Endothelial cell of umbilical vein (primary cell): ENCODE data around the gene SV2A.

Source experiments
- EZH2 ChIP-seq: IDR thresholded peaks from 2 replicates; pipeline ENCODE4 v1.6.1; 2012; ENCODE audit warnings: borderline replicate concordance, low read depth, mild to moderate bottlenecking, moderate library complexity, low read length, inconsistent platforms; ENCODE audit not compliant: severe bottlenecking
- MYC ChIP-seq: IDR thresholded peaks from one replicate; pipeline ENCODE4 v1.6.1; 2011; ENCODE audit warnings: mild to moderate bottlenecking, low read depth, low read length
- POLR2A ChIP-seq: IDR thresholded peaks from 2 replicates; pipeline ENCODE4 v1.6.1; 2012; ENCODE audit warnings: low read depth, mild to moderate bottlenecking, control low read depth, low read length
- POLR2AphosphoS5 ChIP-seq: IDR thresholded peaks from 2 replicates; pipeline ENCODE4 v1.6.1; 2012; ENCODE audit warnings: low read depth, mild to moderate bottlenecking, control low read depth, low read length, moderate library complexity; ENCODE audit not compliant: insufficient read depth
- TF ChIP-seq, protein P1 (sequence below), 2 donors: IDR thresholded peaks; 1 replicate in 1 of 2; 2 replicates in 1 of 2; pipeline ENCODE4 v1.5.1; 2011; ENCODE audit warnings: low read length in 2 of 2, mild to moderate bottlenecking in 2 of 2, moderate library complexity in 2 of 2, control low read depth in 1 of 2, inconsistent platforms in 1 of 2, low read depth in 1 of 2; ENCODE audit not compliant: insufficient read depth in 1 of 2; ENCODE audit errors: extremely low read depth in 1 of 2
- TF ChIP-seq, protein P2 (sequence below): IDR thresholded peaks from 2 replicates; pipeline ENCODE4 v1.6.1; 2011; ENCODE audit not compliant: insufficient read depth, insufficient read length

DNA sequence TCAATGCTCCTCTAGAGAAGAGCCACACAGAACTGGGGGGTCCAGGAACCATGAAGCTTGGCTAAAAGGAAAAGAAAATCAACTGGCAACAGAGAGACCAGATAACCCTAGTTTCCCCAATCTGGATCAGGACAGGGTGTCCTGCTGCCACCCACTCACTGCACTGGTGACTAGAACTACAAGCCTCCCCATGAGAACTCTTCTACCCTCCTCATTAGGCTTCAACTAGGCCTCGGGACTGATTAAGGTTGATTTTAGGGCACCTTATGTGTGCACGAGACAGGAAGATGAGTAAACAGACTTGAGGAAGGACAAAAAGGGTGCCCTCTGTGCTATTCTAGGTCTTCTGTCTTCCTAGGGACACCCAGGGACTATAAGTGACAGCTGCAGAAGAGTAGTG, 12.2 kb upstream of the SV2A start:
- TF ChIP-seq, protein P1, sequence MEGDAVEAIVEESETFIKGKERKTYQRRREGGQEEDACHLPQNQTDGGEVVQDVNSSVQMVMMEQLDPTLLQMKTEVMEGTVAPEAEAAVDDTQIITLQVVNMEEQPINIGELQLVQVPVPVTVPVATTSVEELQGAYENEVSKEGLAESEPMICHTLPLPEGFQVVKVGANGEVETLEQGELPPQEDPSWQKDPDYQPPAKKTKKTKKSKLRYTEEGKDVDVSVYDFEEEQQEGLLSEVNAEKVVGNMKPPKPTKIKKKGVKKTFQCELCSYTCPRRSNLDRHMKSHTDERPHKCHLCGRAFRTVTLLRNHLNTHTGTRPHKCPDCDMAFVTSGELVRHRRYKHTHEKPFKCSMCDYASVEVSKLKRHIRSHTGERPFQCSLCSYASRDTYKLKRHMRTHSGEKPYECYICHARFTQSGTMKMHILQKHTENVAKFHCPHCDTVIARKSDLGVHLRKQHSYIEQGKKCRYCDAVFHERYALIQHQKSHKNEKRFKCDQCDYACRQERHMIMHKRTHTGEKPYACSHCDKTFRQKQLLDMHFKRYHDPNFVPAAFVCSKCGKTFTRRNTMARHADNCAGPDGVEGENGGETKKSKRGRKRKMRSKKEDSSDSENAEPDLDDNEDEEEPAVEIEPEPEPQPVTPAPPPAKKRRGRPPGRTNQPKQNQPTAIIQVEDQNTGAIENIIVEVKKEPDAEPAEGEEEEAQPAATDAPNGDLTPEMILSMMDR (IDR thresholded peaks at IDR 0.05; ENCODE audit: extremely low read depth in 1 of 2, insufficient read depth in 1 of 2, low read depth in 1 of 2, low read length in 2 of 2) = no peak
- TF ChIP-seq POLR2A (no peak), MYC (no peak), EZH2 (no peak), POLR2AphosphoS5 (no peak)
- TF ChIP-seq, protein P2, sequence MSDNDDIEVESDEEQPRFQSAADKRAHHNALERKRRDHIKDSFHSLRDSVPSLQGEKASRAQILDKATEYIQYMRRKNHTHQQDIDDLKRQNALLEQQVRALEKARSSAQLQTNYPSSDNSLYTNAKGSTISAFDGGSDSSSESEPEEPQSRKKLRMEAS = no peak
